ENCODE data around the gene NWD2. TPM values are rescaled to one million over a fixed set of nuclear protein-coding genes. Genes with fewer than 3 reads are reported as not detected.

NWD2 gene
- total RNA-seq, 1 donor from 2014 or later, result 0.05 TPM

GRCh38 chr4:37467824-37468223 is 223.3 kb downstream of the NWD2 start:
- Mint-ChIP-seq H3K36me3 (ENCODE audit: low read depth) (no peaks in the 10 kb centered on the region), H3K4me1 (peaks cover 10% of the 10 kb centered on the region), H3K27ac (ENCODE audit: unreplicated experiment) (no peak overlapping the region), H3K4me3 (no peak overlapping the region), H3K27me3 (ENCODE audit: low read depth) (no peaks in the 10 kb centered on the region), H3K9me3 (no peaks in the 10 kb centered on the region)
- DNase-seq (ENCODE audit: low read depth, low spot score), result no peak
- TF ChIP-seq CTCF (conservative IDR thresholded peaks at IDR 0.05), result no peak

GRCh38 chr4:37469286-37469685 is 224.7 kb downstream of the NWD2 start:
- H3K27ac Mint-ChIP-seq (ENCODE audit: unreplicated experiment), result no peak overlapping the region
- peaks cover 5% of the 10 kb centered on the region for H3K9me3 Mint-ChIP-seq
- no peaks in the 10 kb centered on the region for H3K27me3 Mint-ChIP-seq (ENCODE audit: low read depth)
- H3K4me1 Mint-ChIP-seq, result peaks cover 5% of the 10 kb centered on the region
- H3K36me3 Mint-ChIP-seq (ENCODE audit: low read depth), result no peaks in the 10 kb centered on the region
- no peak for DNase-seq (ENCODE audit: low read depth, low spot score)
- no peak for TF ChIP-seq CTCF (conservative IDR thresholded peaks at IDR 0.05)
- no peak overlapping the region for H3K4me3 Mint-ChIP-seq

GRCh38 chr4:37470245-37470644 is 225.7 kb downstream of the NWD2 start:
- Mint-ChIP-seq H3K36me3 (ENCODE audit: low read depth) (no peaks in the 10 kb centered on the region), H3K4me1 (peaks cover 3% of the 10 kb centered on the region), H3K9me3 (peaks cover 5% of the 10 kb centered on the region), H3K27me3 (ENCODE audit: low read depth) (no peaks in the 10 kb centered on the region), H3K27ac (ENCODE audit: unreplicated experiment) (no peak overlapping the region), H3K4me3 (no peak overlapping the region)
- TF ChIP-seq CTCF (conservative IDR thresholded peaks at IDR 0.05), result no peak
- DNase-seq (ENCODE audit: low read depth, low spot score), result no peak

- no peak for DNase-seq (ENCODE audit: low read depth, low spot score)
- H3K4me3 Mint-ChIP-seq, result no peak overlapping the region
- H3K27ac Mint-ChIP-seq (ENCODE audit: unreplicated experiment), result no peak overlapping the region
- no peaks in the 10 kb centered on the region for H3K27me3 Mint-ChIP-seq (ENCODE audit: low read depth)
- TF ChIP-seq CTCF (conservative IDR thresholded peaks at IDR 0.05), result no peak
- peaks cover 6% of the 10 kb centered on the region for H3K4me1 Mint-ChIP-seq
- H3K36me3 Mint-ChIP-seq (ENCODE audit: low read depth), result no peaks in the 10 kb centered on the region
- peaks cover 5% of the 10 kb centered on the region for H3K9me3 Mint-ChIP-seq
Measured at GRCh38 chr4:37471093-37471492, 226.6 kb downstream of the NWD2 start.

GRCh38 chr4:37471971-37472370 is 227.4 kb downstream of the NWD2 start:
- Mint-ChIP-seq H3K4me1 (peaks cover 6% of the 10 kb centered on the region), H3K4me3 (no peak overlapping the region)
- no peak for TF ChIP-seq CTCF (conservative IDR thresholded peaks at IDR 0.05)

GRCh38 chr4:37473807-37474206 is 229.3 kb downstream of the NWD2 start:
- Mint-ChIP-seq H3K36me3 (ENCODE audit: low read depth) (peaks cover 3% of the 10 kb centered on the region), H3K27ac (ENCODE audit: unreplicated experiment) (no peak overlapping the region), H3K9me3 (peaks cover 7% of the 10 kb centered on the region), H3K27me3 (ENCODE audit: low read depth) (no peaks in the 10 kb centered on the region), H3K4me1 (peaks cover 6% of the 10 kb centered on the region), H3K4me3 (no peak overlapping the region)
- DNase-seq (ENCODE audit: low read depth, low spot score), result no peak
- TF ChIP-seq CTCF (conservative IDR thresholded peaks at IDR 0.05), result no peak

More at GRCh38 chr4:37471971-37472370, 227.4 kb downstream of the NWD2 start:
- Mint-ChIP-seq H3K27me3 (ENCODE audit: low read depth) (no peaks in the 10 kb centered on the region), H3K36me3 (ENCODE audit: low read depth) (no peaks in the 10 kb centered on the region), H3K9me3 (peaks cover 5% of the 10 kb centered on the region), H3K27ac (ENCODE audit: unreplicated experiment) (no peak overlapping the region)
- DNase-seq (ENCODE audit: low read depth, low spot score), result no peak
